CD8-positive, alpha-beta memory T cell (primary cell): ENCODE results near the gene DIDO1. TPM values are rescaled to one million over a fixed set of nuclear protein-coding genes. Genes with fewer than 3 reads are reported as not detected.
A peak's percentile ranks its signal among the peaks of the same experiment; 100 is the strongest.

Experiments used
- CTCF ChIA-PET: fragments of 350-600 bp; sonication (Branson Sonifier 250); formaldehyde crosslinking; loops from one replicate; lab custom pipeline; 2021; ENCODE audit warnings: antibody characterized with exemption; lab: Charles Lee
- POLR2A ChIA-PET: fragments of 350-600 bp; sonication (Branson Sonifier 250); formaldehyde crosslinking; loops from one replicate; lab custom pipeline; 2021; ENCODE audit warnings: antibody characterized with exemption; lab: Charles Lee
- DNase-seq, 5 donors: peaks; one replicate each; pipeline versions ENCODE4 v3.0.0 to v3.0.0-alpha.2; 2020 to 2022; ENCODE audit warnings: mixed read lengths in 1 of 5
- H3K27ac ChIP-seq: one replicate; pipeline ENCODE4 v1.7.0; 2013; ENCODE audit warnings: low read depth, mild to moderate bottlenecking, low read length, moderate library complexity
- H3K27me3 ChIP-seq: 2 replicates; pipeline ENCODE4 v1.7.0; 2013; ENCODE audit warnings: low read length, mild to moderate bottlenecking; ENCODE audit not compliant: insufficient read depth, poor library complexity, severe bottlenecking
- H3K36me3 ChIP-seq: 2 replicates; pipeline ENCODE4 v1.7.0; 2013; ENCODE audit warnings: mild to moderate bottlenecking, low read length, moderate library complexity; ENCODE audit not compliant: insufficient read depth
- H3K4me1 ChIP-seq: 2 replicates; pipeline ENCODE4 v1.7.0; 2013; ENCODE audit warnings: mild to moderate bottlenecking, low read length, moderate library complexity; ENCODE audit not compliant: insufficient read depth
- H3K4me3 ChIP-seq: 2 replicates; pipeline ENCODE4 v1.7.0; 2013; ENCODE audit warnings: mild to moderate bottlenecking, low read length
- H3K9me3 ChIP-seq: 2 replicates; pipeline ENCODE4 v1.7.0; 2013; ENCODE audit warnings: mild to moderate bottlenecking, low read length
- H3K27ac Mint-ChIP-seq, 8 donors: one replicate each; pipeline ENCODE4 v1.8.0; 2020 to 2021; ENCODE audit warnings: mixed read lengths in 8 of 8, mild to moderate bottlenecking in 6 of 8, inconsistent platforms in 3 of 8, moderate library complexity in 3 of 8
- H3K27me3 Mint-ChIP-seq, 2 donors: one replicate each; pipeline ENCODE4 v1.8.0; 2020 to 2021; ENCODE audit warnings: mixed read lengths in 2 of 2, mild to moderate bottlenecking in 1 of 2, moderate library complexity in 1 of 2
- H3K36me3 Mint-ChIP-seq, 3 donors: one replicate each; pipeline ENCODE4 v1.8.0; 2020 to 2021; ENCODE audit warnings: mixed read lengths in 3 of 3, inconsistent platforms in 1 of 3, mild to moderate bottlenecking in 1 of 3
- H3K4me1 Mint-ChIP-seq, 3 donors: one replicate each; pipeline ENCODE4 v1.8.0; 2020 to 2021; ENCODE audit warnings: mixed read lengths in 3 of 3, inconsistent platforms in 1 of 3, mild to moderate bottlenecking in 1 of 3
- H3K4me3 Mint-ChIP-seq, 7 donors: one replicate each; pipeline ENCODE4 v1.8.0; 2020 to 2021; ENCODE audit warnings: mixed read lengths in 7 of 7, mild to moderate bottlenecking in 6 of 7, moderate library complexity in 4 of 7, inconsistent platforms in 2 of 7
- H3K9me3 Mint-ChIP-seq, 5 donors: one replicate each; pipeline ENCODE4 v1.8.0; 2020 to 2022; ENCODE audit warnings: mixed read lengths in 5 of 5, mild to moderate bottlenecking in 3 of 5, moderate library complexity in 2 of 5, inconsistent platforms in 1 of 5
- polyA plus RNA-seq: library from polyadenylated mRNA; unstranded; fragments of 300-500 nt; fragmentation: Illumina TruSeq; gene quantifications from one replicate; pipeline ENCODE4 v1.2.3, GENCODE V29; 2021
- total RNA-seq, 2 experiments: library from RNA; stranded (reverse); gene quantifications; one replicate each; pipeline ENCODE4 v1.2.3, GENCODE V29; 2021

Gene DIDO1
- total and polyA plus RNA-seq, 3 experiments from 2014 or later: 39.0 to 57.3 (median 55.3) TPM

DNA sequence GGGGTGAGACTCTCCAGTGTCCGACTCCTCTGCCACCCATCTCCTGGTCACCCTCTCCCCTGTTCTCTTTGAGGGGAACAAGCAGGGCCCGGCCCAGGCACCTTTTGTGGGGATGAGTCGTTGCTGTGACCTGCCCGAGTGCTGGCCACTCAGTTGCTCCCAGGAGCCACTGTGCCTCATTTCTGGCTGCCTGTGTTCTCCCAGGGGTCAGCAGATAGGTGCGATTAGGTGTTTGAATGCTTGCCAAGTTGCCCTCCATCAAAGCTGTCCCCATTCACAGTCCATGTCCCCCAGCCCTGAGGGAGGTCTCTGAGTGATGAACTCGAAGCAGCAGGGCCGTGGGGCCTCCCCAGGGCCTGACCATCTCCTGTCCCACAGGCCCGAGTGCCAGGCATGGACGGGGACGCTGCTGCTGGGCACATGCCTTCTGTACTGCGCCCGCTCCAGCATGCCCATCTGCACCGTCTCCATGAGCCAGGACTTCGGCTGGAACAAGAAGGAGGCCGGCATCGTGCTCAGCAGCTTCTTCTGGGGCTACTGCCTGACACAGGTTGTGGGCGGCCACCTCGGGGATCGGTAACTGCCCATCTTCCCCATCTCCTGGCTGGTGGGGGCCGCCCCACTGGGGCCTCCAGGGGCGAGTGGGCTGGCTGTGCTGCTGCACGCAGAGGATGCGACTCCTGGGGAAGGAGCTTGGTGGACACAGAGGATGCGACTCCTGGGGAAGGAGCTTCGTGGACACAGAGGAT lies 30.3 kb upstream of the DIDO1 start:
- H3K27ac ChIP-seq: no peak overlapping the region
- H3K9me3 ChIP-seq: no peaks in the 10 kb centered on the region
- H3K27me3 ChIP-seq: no peaks in the 10 kb centered on the region
- Mint-ChIP-seq H3K27me3 (no peaks in the 10 kb centered on the region), H3K9me3 (no peaks in the 10 kb centered on the region), H3K4me1 (peaks cover 22 to 33% (median 24%) of the 10 kb centered on the region in 3 donors), H3K36me3 (no peaks in the 10 kb centered on the region), H3K4me3 (no peak overlapping the region), H3K27ac (peak overlapping the region in 1 of 8 donors; percentile 21)
- DNase-seq: peak in 1 of 5 donors; percentile 37
- no peaks in the 10 kb centered on the region for H3K36me3 ChIP-seq
- ChIA-PET POLR2A (no interaction called here), CTCF (interaction anchor here (0.9 to 1.4 kb wide), 2 partner anchors 16 to 41 kb away, joined by 3 to 4 read pairs; no protein-coding TSS in a partner anchor)
- peaks cover 33% of the 10 kb centered on the region for H3K4me1 ChIP-seq
- H3K4me3 ChIP-seq: no peak overlapping the region

DNA sequence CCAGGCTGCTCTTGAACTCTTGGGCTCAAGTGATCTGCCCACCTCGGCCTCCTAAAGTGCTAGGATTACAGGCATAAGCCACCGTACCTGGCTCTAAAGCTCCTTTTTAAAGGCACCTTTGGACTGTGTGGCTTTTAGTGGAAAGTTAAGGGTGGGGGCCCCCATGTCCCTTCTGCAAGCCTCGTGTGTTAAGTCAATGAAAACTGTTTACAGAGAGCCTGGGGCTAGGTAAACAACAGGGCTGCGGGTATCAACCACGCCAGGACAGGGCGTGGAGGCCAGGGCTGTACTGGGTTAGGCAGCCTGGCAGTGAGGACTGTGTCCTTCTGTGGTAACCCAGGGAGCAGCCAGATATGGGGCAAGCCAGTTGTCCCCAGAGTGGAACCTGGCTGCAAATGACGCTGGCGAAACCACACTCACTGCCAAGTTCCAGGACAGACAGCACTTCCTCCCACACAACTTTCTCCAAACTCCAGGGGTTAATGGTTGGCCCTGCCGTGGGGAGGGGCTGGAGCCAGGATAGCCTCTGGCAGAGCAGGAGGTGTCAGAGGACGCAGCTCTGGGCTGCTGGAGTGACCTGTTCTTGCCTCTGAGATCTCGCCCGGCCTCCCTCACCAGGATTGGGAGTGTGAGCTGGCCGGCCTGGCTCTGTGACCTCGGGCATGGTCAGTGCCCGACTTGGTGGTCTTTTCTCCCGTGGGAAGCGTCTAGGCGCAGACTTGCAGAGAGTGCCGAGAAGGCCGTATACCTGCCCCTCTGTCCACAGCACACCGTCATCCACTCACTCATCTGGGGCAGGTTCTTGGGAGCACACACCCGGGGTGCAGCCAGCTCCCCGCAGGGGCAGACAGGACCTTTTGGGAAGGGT lies 29.4 kb upstream of the DIDO1 start:
- no peak overlapping the region for H3K4me3 ChIP-seq
- POLR2A ChIA-PET: interaction anchor here (0.6 to 3.1 kb wide), 5 partner anchors 18 to 44 kb away, joined by 3 to 27 read pairs (median 5); partner anchors contain the start of gene GID8
- peak overlapping the region in 1 of 7 donors; percentile 12 for H3K4me3 Mint-ChIP-seq
- H3K27me3 ChIP-seq: no peaks in the 10 kb centered on the region
- H3K4me1 ChIP-seq: peaks cover 37% of the 10 kb centered on the region
- H3K27ac ChIP-seq: no peak overlapping the region
- H3K27me3 Mint-ChIP-seq: no peaks in the 10 kb centered on the region
- H3K9me3 ChIP-seq: no peaks in the 10 kb centered on the region
- peaks cover 22 to 38% (median 24%) of the 10 kb centered on the region in 3 donors for H3K4me1 Mint-ChIP-seq
- DNase-seq: peak in 1 of 5 donors; percentile 40
- H3K27ac Mint-ChIP-seq: peak overlapping the region in 3 of 8 donors; percentile 42 to 97 (median 89)
- CTCF ChIA-PET: interaction anchor here (0.6 to 2.0 kb wide), 6 partner anchors 17 to 147 kb away, joined by 3 to 13 read pairs (median 4); no protein-coding TSS in a partner anchor
- H3K36me3 ChIP-seq: no peaks in the 10 kb centered on the region
- H3K36me3 Mint-ChIP-seq: peaks cover 0 to 1% (median 0%) of the 10 kb centered on the region in 3 donors
- no peaks in the 10 kb centered on the region for H3K9me3 Mint-ChIP-seq

DNA sequence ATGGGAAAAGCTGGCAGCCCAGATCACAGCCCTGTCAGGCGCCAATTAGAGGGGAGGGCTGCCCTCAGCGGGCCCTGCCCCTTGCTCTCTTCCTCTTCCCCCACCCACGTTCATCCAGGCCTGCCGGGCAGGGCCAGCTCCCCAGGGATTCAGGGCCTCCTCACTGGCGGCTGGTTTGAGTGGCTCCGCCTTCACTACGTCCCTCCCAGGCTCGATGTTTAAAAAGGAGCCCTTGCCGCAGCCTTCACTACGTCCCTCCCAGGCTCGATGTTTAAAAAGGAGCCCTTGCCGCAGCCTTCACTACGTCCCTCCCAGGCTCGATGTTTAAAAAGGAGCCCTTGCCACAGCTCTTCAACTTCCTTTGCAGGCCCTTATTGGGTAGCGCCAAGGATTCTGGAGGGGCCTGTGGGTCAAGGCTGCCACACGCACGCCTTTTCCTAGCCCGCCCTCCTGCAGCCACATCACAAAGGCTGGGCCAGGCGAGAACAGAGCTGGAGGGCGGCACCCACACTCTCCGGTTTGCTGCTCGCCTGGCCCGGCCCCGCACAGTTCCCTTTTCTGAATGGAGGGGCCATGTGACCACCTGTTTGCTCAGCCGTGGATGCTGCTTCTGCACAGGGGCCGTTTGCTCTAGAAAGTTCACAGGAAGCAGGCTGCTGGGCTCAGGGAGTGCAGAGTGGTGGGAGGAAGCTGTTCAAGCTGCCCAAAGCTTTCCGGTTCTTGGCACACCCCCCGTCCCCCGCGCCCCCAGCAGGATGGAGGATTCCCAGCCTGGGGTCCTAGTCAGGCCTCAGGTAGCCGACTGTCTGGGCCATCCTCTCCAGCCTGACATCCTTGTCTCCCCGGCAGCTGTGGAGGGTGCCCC lies 27.8 kb upstream of the DIDO1 start:
- CTCF ChIA-PET: interaction anchor here (0.8 to 2.7 kb wide), 13 partner anchors 16 to 82 kb away, joined by 3 to 15 read pairs (median 6); partner anchors contain the start of genes DIDO1 and GID8
- Histone ChIP-seq H3K9me3 (no peaks in the 10 kb centered on the region), H3K4me1 (peaks cover 37% of the 10 kb centered on the region), H3K27ac (peak overlapping the region; percentile 63), H3K4me3 (peak overlapping the region; percentile 52), H3K27me3 (no peaks in the 10 kb centered on the region), H3K36me3 (no peaks in the 10 kb centered on the region)
- Mint-ChIP-seq H3K9me3 (no peaks in the 10 kb centered on the region), H3K36me3 (peaks cover 0 to 18% (median 0%) of the 10 kb centered on the region in 3 donors), H3K4me1 (peaks cover 21 to 34% (median 29%) of the 10 kb centered on the region in 3 donors), H3K27me3 (no peaks in the 10 kb centered on the region), H3K4me3 (peak overlapping the region; percentile 79 to 92 (median 82)), H3K27ac (peak overlapping the region; percentile 88 to 98 (median 95))
- DNase-seq: peak; percentile 62 to 85 (median 83)
- POLR2A ChIA-PET: interaction anchor here (0.7 to 3.1 kb wide), 8 partner anchors 10 to 149 kb away, joined by 3 to 27 read pairs (median 4); partner anchors contain the start of gene GID8

DNA sequence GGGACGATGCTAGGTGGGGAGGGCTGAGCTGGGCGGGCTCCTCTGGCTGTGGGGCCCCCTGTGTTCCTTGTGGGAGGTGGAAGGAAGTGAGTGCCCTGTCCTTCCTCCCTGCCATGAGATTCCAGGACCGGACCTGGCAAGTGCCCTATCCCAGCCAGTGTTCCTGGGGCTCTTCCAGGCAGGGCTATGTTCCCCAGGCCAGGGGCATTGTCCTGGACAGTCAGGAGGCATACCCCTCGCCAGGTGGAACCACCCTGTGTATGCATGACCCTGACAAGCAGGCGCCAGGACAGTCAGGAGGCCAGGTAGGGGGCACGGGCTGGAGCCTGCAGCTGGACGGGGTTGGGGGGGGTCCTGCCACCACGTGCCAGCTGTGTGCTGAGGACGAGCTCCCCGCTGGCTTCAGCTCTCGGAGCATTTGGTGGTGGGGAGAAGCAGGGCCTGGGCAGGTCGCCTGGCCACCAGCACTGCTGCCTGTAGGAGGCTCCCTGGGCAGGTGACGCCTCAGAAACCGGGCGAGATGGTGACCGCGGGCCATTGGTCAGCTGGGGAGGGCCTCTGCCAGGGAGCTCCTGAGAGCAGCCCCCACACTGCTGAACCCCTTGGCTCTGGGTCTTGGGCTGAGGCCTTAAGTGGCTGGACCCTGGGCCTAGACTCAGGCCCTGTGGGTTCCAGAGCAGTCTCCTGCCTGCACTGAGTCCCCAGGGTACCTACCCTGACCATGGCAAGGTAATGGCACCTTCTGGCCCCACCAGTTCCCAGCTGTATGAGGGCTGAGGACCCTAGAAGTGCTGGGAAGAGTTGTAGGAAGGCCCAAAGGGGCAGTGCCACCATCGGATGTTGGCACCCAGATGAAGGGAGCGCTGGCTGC lies 26.9 kb upstream of the DIDO1 start:
- Mint-ChIP-seq H3K9me3 (no peaks in the 10 kb centered on the region), H3K27me3 (no peaks in the 10 kb centered on the region), H3K36me3 (peaks cover 0 to 26% (median 0%) of the 10 kb centered on the region in 3 donors), H3K4me1 (peaks cover 21 to 34% (median 29%) of the 10 kb centered on the region in 3 donors), H3K27ac (peak overlapping the region; percentile 88 to 98 (median 95)), H3K4me3 (peak overlapping the region; percentile 79 to 92 (median 82))
- H3K36me3 ChIP-seq: no peaks in the 10 kb centered on the region
- POLR2A ChIA-PET: interaction anchor here (1.0 to 3.1 kb wide), 4 partner anchors 15 to 150 kb away, joined by 4 to 27 read pairs (median 6); partner anchors contain the start of gene GID8
- H3K4me3 ChIP-seq: peak overlapping the region; percentile 52
- CTCF ChIA-PET: interaction anchor here (1.1 to 2.7 kb wide), 10 partner anchors 15 to 82 kb away, joined by 4 to 15 read pairs (median 6); partner anchors contain the start of genes DIDO1 and GID8
- DNase-seq: peak in 1 of 5 donors; percentile 46
- no peaks in the 10 kb centered on the region for H3K9me3 ChIP-seq
- peak overlapping the region; percentile 63 for H3K27ac ChIP-seq
- H3K4me1 ChIP-seq: peaks cover 37% of the 10 kb centered on the region
- no peaks in the 10 kb centered on the region for H3K27me3 ChIP-seq

DNA sequence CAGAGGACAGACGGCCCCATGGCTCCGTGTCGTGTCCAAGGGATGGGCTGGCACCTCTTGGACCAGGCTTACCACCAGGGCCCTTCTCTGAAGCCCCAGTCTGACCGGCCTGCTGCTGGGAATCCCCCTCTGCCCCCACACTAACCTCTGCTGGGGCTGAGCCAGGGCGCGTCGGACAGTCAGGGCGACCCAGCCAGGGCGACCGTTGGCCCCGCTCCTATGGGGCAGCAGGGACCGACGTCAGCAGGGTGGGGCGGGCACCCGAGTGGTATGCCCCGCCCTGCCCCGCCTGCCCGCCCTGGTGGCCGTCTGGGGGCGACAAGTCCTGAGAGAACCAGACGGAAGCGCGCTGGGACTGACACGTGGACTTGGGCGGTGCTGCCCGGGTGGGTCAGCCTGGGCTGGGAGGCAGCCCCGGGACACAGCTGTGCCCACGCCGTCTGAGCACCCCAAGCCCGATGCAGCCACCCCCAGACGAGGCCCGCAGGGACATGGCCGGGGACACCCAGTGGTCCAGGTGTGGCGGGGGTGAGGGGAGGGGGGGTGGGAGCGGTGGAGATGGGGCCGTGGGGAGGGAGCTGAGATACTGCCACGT lies 26.2 kb upstream of the DIDO1 start, which contains the start of gene SLC17A9:
Gene SLC17A9 (plus strand): TSS at position 337 of the 595 bp plus-strand sequence. CDS start 122 bp downstream, at position 459.
- Histone ChIP-seq H3K36me3 (peaks cover 5% of the 10 kb centered on the region), H3K27me3 (no peaks in the 10 kb centered on the region), H3K9me3 (no peaks in the 10 kb centered on the region), H3K4me3 (peak within 1 kb of the TSS; percentile 52), H3K27ac (peak within 1 kb of the TSS; percentile 63), H3K4me1 (peaks cover 37% of the 10 kb centered on the region)
- POLR2A ChIA-PET: interaction anchor here (3.1 kb wide), 1 partner anchor 15 kb away, joined by 27 read pairs; the partner anchor contains the start of gene GID8
- DNase-seq: peak in 4 of 5 donors; percentile 47 to 69 (median 58)
- Mint-ChIP-seq H3K27ac (peak within 1 kb of the TSS; percentile 88 to 98 (median 95)), H3K27me3 (no peaks in the 10 kb centered on the region), H3K9me3 (no peaks in the 10 kb centered on the region), H3K4me1 (peaks cover 21 to 34% (median 30%) of the 10 kb centered on the region in 3 donors), H3K36me3 (peaks cover 0 to 33% (median under 1%) of the 10 kb centered on the region in 3 donors), H3K4me3 (peak within 1 kb of the TSS; percentile 79 to 92 (median 82))
- CTCF ChIA-PET: interaction anchor here (1.2 to 2.7 kb wide), 3 partner anchors 15 to 57 kb away, joined by 5 to 15 read pairs (median 8); partner anchors contain the start of gene GID8

DNA sequence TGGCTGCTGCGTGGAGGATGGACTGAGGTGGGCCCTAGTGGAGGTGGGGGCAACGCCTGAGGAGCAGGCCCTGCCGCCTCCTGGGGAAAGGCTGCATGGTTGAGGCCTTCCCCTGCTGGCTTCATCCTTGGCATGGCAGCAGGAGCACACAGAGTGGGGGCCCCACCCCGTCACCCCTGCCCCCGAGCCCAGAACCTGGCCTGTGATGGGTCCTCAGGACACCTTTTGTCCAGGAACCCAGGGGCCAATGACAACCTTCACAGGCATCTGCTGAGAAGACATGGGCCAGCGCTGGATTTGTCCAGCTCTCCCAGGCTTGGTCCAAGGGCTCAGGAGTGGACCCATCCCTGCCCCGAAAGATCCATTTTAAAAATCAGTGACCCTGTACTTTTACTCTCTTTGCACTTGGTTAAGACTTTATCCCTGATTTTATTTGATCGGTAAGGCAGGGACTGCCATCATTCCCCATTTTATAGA lies 25.6 kb upstream of the DIDO1 start:
- H3K4me3 ChIP-seq: no peak overlapping the region
- CTCF ChIA-PET: interaction anchor here (1.2 kb wide), 1 partner anchor 25 kb away, joined by 5 read pairs; no protein-coding TSS in a partner anchor

More for the DNA sequence above, 25.6 kb upstream of the DIDO1 start:
- Mint-ChIP-seq H3K27me3 (no peaks in the 10 kb centered on the region), H3K9me3 (no peaks in the 10 kb centered on the region), H3K4me1 (peaks cover 21 to 35% (median 34%) of the 10 kb centered on the region in 3 donors), H3K4me3 (peak overlapping the region in 5 of 7 donors; percentile 35 to 81 (median 61)), H3K36me3 (peaks cover 0 to 38% (median 5%) of the 10 kb centered on the region in 3 donors), H3K27ac (peak overlapping the region in 7 of 8 donors; percentile 29 to 88 (median 58))
- Histone ChIP-seq H3K9me3 (no peaks in the 10 kb centered on the region), H3K27ac (peak overlapping the region; percentile 2), H3K36me3 (peaks cover 8% of the 10 kb centered on the region), H3K27me3 (no peaks in the 10 kb centered on the region), H3K4me1 (peaks cover 37% of the 10 kb centered on the region)
- POLR2A ChIA-PET: no interaction called here
- DNase-seq: no peak
